NCI-H2029 treated with DMSO at 0.1 percent for 48 hours (cell line): ENCODE measurements around the gene FGF12.

Experiments
- DNase-seq: peaks from one replicate; lab custom pipeline; 2025; lab: John Stamatoyannopoulos, UW

FGF12 gene

DNA sequence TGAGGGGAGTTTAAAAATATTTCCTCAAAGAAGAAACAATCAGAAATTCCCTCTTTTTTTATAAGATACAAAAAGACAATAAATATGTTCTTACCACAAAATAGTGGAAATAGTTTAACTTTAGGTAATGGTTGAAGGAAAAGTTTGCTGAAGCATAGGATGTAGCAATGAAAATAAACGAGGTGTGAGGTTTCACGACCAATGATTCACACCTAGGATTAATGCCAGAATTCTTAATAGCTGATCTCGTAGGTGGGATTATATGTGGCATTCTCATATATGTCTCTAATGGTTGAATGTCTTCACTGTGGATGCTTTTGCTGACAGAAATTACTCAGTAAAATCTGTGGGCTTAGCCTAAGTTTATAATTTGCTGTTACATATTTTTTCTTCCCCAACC is 467.7 kb downstream of the FGF12 start:
- no peak for DNase-seq

DNA sequence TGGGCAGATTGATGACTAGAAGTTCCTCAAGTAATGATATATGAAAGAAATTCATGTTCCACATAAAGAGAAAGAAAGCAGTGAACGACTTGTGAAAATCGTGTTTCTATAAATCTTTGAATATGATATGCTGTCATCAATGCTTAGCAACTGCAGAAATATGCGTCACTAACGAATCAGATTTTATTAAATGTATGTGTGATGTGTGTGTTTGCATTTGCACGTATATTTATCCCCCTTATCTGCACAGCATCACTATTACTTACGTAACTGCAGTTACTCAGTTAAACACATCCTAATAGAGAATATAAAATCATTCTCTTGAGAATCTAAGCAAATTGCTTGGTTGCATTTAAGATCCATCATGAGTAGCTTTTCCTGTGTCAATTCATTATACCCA is 468.6 kb downstream of the FGF12 start:
- DNase-seq, result no peak

DNA sequence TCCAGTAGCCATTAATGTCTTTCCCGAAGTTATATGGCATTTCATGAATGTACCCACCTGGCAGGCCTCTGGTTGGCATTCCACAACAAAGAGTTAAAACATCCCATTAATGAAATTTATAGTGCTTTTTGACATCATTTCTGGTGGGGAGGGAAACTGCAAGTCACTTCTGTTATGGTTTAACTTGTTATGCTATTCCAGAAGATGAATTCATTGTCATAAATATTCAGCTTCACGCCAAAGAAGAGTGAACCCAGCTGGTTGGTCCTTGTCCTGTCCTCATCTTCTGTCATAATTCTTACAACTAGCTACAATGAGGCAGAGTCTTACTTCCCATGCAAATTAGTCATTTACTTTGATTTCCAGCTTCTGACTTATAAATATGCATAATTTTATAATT is 471.5 kb downstream of the FGF12 start:
- DNase-seq, result no peak

DNA sequence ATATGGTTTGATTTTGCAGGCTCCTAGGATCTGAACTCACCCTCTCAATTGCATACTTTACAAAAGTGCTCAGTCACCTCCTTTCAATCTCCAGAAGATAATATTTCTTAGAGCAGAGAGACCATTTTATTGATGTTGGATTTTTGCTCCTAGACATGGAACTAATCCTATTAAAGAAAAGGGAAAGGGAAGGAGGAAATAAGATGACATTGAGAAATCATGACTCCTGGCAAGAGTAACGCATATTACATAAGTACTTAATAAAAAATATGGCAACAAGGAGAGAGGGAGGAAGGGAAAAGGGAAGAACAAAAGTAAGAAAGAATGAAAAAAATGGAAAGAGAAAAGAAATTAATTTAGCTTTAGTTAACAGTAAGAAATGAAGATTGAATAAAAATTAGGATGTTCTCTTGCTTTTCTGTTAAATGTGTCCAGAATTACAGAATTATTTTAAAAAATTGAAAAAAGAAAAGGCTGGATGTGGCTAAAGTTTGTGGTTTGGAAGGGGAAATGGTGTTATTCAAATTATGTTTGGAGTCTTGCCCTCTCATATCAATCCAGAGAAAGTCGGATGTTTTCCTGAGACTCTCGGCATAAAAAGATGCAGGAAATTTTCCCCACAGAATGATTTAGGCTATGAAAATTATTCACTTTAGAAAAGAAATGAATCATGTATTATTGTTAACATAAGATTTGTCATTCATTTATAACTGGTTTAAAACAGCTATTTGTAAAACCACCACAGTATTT is 474.0 kb downstream of the FGF12 start:
- DNase-seq, result no peak

DNA sequence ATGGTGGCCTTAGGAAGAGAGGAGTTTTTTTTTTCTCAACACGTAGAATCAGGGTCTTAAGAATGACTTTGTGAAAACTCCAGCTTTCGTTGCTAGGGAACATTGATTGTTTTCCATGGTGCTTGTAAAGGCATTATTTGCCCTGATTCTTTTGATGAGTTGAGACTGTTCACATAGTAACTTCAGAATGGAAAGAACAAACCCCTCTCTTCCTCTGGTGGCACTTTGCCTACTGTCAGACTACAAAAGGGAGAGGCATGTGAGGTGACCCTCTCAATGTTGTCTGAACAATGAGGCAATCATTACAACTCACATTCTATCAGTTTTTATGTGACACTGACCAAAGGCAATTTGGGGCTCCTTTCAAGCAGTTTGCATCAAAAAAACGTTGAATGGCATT is 477.8 kb downstream of the FGF12 start:
- DNase-seq, result no peak

DNA sequence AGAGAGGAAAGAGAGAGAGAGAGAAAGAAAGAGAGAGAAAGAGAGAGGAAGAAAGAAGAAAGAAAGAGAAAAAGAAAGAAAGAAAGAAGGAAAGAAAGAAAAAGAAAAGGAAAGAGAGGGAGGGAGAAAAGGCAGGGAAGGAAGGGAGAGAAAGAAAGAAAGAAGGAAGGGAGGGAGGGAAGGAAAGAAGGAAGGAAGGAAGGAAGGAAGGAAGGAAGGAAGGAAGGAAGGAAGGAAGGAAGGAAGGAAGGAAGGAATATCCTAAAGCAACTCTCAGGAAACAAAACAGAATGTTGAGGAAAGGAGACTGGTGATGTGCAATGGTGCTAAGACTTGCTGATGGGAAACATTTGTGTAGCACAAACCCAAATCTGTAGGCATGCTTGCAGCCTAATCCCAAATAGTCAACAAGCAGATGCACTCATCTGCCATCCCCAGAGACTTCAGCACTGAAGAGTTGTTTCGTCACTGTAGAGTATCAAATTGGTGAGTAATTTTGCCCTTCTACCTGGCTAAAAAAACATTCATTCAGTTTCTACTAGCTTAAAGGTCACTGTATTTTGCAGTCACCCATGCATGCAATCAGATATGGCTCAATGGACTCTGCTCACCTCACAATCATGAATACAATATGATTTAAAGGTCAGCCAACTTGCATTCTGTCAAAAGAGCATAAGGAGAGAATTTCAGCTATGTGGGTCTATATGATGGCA is 480.3 kb downstream of the FGF12 start:
- DNase-seq, result no peak

DNA sequence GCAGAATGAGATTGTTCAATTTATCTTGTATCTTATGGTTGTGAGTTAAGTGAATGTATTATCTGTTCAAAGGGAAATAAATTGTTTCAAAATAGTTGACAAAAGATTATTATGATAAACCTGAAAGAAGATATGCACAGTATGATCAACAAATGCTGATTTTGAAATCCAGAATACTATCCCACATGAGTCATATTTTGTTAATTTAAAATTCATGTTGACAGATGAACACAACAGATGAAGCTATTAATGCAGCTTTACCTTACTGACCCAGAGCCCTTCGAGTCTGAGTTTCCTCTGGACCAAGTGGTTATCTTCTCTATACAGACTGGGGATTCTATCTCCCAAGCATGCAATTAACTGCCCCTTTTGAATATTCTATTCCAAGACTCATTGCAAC is 482.8 kb downstream of the FGF12 start:
- no peak for DNase-seq

DNA sequence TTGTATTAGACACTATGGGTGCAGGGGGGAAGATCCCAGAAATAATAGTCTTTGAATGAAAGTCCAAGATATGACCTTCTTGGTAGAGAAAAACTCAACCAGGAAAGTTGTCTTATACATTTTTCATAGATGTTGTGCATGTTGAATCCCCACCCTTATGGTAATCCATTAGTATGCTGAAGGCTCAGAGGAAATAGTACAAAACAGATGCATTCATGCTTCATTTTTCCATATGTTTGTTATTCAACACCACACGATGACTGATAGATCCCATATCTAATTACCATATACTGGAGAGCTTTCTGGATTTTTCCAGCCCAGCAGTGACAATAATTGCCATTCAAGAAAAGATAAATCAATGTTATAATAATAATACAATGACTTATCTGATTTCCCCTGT is 487.4 kb downstream of the FGF12 start:
- no peak for DNase-seq

DNA sequence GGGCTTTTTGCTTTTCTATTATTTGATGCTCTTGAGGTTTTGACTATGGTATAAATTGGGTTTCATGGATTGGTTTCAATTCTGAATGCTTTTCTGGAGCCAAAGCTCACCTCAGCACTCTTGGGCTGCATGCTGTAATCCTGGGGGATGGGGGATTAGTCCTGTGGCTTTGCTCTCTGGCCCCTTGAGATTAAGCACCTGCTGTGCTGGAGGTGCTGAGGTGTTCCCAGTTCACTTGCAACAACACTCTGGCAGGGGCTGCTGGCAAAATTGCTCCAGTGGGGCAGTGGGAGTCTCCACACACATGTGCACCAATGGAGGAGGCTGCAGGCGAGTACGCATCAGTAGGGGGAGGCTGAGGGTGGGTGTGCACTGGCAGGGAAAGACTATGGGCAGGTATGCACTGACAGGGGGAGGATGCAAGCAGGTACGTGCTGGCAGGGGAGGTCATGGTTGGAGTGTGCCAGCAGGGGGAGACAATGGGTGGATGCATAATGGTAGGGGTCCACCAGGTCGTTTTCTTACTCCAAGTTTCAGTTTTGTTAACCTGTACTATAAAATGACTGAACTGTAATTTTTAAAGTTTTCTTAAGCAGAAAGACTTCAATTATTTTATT is 489.2 kb downstream of the FGF12 start:
- no peak for DNase-seq

DNA sequence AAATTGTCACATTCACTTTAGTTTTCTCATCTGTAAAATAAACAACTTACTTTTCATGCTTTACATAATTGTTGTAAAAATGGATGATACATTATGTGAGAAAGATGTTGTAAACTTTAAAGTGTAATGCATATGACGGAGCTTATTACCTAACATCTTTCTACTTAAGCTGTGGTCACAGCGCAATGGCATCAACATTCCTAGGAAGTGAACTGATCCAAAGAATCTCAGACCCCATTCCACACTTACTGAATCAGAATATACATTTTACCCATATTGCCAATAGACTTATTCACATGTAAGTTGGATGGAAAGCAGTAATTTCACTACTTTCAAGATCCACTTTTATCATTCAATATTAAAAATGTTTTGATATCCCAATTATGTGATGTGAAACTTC is 497.5 kb downstream of the FGF12 start:
- DNase-seq, result no peak

DNA sequence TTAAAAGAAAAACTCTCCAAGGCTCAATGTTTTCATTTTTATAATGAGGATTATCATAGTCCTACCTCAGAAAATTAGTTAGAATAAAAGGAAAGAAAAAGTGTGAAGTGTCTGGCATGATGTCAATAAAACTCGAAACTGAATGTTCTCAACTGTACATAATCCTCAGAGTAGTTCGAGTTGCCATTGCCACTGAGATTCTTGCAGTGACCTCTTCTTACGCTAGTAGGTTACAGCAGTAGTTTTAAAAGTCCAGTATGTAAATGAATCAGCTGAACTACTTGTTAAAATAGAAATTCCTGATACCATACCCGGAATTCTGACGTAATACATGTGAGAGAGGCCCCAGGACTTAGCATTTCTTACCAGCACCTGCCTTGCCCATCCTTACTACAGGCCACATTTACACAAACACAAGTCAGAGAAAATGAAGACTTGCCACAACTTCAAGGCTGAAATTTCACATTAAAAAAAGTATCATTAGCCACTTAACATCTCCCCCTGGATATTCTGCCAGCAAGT is 502.6 kb downstream of the FGF12 start:
- DNase-seq, result no peak

DNA sequence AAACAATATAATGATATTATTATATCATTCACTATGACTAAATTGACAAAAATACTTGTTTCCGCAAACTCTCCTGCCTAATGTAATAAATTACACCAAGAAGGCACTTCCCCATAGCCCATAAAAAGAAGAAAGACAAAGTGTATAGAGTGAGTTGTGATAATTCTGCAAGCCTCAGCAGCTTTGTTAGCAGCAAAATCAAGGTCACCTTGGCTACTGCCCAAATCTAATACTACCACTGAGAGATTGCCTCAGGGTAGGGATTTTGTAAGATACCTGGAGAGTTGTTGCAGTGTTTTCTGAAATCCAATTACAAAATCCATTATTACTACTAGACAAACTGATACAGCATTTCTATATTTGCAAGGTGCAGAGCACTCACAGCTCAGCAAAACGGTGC is 503.5 kb downstream of the FGF12 start:
- no peak for DNase-seq

DNA sequence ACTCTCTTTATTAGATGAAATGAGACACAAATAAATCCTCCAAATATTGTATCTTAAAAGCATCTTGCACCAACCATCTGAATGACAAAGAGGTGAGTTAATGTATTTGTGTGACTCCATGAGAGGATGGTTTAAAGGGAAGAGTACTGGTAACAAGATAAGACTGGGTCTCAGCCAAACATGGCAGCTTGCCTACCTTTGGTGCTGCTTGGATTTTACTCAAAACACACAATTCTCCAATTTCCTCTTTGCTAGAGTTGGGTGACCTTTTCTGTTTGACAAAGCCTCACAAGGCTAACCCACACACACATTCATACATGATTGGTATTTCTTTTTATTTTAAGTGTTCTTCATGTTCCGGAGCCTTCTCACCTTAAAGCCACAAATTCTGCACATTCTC is 506.4 kb downstream of the FGF12 start:
- peak; percentile 71 for DNase-seq

DNA sequence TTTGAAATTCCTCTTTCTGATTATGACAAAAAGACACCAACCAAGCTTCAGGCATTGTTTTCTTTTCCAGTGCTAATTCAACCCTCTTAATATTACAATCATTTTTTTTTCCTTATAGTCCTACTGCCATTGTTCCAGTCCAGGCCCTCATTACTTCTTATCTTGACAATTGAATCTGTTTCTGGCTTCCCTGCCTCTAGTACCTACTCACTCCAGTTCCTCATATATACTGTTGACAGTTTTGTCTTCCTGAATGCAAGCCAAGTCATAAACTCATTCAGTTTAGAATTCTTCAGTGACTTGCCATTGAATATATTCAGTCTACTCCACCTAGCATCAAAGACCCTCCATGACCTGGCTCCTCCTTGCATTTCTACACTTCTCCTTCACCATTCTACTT is 507.4 kb downstream of the FGF12 start:
- no peak for DNase-seq

DNA sequence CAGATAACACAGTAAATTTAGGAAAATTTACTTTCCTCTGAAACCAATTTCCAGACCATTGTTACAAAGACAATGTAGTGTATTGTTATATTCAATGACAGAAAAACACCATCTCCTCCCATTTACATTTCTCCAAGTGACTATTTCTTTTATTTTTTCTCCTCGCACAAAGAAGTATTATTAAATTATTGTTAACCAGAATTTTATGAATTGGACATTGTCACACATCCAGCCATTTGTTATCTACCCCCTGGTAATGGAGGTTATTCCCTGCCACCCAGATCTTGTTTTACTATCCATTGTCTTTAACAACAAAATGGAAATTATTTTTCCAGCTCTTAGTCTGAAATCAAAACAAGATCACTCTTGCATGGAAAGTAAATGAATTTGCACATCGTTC is 511.3 kb downstream of the FGF12 start:
- DNase-seq, result no peak

DNA sequence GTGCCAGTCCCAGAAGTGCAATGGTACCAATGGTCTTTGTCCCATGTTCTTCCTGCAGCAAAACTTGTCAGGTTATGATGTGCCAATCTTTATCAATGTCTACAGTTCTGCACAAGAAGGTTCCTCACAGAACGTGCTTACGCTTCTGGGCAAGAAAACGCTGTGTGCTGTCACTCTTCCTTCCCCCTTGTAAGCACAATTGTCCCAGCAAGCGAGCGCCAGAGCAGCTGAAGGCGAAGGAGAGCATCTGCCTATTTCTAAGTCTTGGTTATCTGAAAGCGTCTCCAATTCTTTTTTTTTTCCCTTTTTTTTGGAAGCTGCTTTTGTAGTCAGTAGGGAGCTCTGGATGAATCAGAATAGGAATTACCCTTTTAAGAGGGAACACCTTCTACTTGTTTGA is 514.4 kb downstream of the FGF12 start:
- DNase-seq, result no peak

DNA sequence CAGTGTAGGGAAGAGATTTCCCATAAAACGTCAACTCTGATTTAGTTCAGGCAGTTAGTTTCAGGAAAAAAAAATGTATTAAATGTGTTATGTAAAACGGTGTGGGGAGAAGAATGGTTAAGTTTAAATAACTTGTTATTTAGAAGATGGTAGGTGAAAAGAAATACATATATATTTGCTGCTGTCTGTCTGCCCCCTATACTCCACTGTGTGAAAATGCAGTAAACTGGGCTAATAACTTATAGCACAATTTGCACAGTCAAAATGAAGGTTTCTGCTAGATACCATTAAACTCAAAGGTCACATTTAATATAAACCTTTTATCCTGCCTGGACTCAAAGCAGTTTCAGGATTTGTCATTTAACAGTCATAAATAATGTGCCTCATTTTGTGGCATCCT is 515.0 kb downstream of the FGF12 start:
- no peak for DNase-seq

DNA sequence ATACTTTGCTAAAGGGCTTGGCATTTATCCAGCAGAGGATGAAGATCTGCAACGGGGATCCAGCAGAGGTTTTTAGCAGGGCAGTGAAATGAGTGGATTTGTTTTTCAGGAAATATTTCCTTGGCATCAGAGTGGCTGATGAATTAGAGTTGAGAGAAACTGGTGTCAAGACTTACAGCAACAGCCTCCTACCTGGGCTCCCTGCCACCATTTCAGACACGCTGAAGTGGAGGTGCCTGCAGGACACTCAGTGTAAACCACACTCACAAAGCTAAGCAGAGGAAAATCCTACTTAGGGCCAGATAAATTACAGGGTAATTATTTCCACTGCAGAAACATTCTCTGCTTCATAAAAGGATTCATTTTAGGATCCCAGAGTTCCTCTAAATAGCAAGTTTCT is 519.7 kb downstream of the FGF12 start:
- DNase-seq, result peak; percentile 88

DNA sequence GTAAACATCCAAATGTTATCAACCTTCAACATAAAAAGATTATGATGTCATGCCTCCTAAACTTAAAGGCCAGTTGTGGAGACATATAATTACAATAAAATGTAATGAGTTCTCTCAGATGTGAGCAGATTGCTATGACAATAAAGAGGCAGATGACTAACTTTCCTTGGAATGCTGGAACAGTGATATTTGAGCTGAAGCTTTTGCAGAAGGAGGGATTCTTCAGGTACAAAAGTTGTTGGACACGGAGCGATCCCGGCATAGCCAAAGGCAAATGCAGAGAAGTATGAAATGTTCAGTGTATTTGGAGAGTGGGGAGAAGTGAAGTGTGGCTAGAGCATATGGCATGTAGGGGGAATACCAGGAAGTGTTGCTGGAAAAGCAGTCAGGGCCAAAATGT is 520.1 kb downstream of the FGF12 start:
- no peak for DNase-seq

DNA sequence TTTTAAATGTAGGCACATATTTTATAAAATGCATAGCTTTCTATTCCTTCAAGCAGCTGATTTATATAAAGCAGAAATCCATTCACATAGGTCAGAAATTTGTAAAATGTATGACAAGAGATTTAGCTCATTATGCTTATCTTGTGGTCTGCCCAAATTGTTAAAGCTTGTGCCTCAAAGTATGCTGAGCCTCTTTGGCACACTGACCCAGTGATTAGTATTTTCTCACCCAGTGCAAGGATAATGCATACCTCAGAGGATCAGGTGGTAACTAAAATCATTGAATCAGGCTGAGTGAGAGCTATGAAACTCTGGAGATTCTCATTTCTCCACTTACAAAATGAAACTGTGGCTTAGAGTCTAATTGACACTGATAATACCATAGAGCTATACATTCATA is 533.3 kb downstream of the FGF12 start:
- no peak for DNase-seq

DNA sequence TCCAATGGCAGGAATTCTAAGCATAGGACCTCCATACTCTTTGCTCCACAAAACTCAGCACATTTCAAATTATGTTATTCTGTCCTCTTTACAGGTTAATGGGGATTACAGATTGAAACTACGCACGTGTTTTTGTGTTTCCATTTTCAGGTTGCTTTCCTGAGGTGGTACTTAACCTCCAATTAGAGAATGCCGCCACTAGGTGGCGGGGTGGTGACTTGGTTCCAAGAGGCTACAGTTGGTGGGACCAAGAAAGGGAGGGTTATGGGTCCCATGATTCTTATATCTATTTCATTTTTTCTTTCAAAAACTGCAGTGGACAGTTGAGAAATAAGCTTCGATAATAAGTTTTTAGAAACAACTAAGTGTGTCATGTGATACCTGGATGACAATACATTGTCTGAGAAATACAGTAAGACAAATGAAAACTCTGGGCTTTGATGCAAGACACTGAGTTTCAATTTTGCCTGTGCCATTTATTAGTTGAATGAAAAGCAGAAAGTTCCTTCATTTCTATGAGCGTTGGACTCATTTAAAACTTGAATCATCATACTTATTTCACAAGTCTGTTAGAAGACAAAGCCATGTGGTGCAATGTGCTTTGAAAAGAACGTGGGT is 539.0 kb downstream of the FGF12 start:
- peak; percentile 47 for DNase-seq

DNA sequence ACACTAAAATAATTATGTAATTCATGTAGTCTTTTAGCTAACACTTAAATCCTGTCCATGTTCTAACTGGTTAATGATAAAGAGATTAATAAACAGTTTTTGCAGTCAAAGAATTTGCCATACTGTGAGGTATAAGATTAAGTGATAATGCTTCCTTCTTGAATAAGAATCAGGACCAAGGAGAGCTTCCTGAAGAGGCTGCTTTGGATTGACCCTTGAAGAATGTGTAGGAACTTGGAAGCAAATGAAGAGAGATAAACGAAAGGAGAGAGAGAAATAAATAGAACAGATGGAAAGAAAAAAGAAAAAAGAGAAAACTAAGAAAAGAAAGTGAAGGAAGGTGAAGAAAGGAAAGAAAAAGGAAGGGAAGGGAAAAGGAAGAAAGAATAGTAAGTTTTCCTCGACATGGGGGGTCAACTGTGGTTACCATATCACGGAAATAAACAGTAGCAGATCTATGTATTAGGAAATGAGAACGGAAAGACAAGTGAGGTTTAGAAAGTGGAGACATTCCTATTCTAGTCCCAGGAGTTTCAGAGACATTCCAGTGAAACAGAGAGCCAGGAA is 539.8 kb downstream of the FGF12 start:
- DNase-seq, result no peak
